H1 (cell line): ENCODE results near the gene OTOS. TPM values are rescaled to one million over a fixed set of nuclear protein-coding genes. Genes with fewer than 3 reads are reported as not detected.

Experiments
- CTCF ChIA-PET: fragments of 300-600 bp; sonication (Branson Sonifier 250); formaldehyde crosslinking; loops from one replicate; lab custom pipeline; 2021; ENCODE audit not compliant: partially characterized antibody; lab: Charles Lee
- POLR2A ChIA-PET: fragments of 300-600 bp; sonication (Branson Sonifier 250); formaldehyde crosslinking; loops from one replicate; lab custom pipeline; 2021; ENCODE audit warnings: inconsistent platforms; ENCODE audit not compliant: partially characterized antibody; lab: Charles Lee
- DNase-seq, 2 experiments: peaks; one replicate each; pipeline versions ENCODE4 v3.0.0 to v3.0.0-alpha.2; 2010 to 2022; ENCODE audit warnings: low spot score in 2 of 2, low read depth in 1 of 2, mixed read lengths in 1 of 2
- FAIRE-seq: peaks from 2 replicates; lab custom pipeline; 2011; peaks lifted over from hg19 to GRCh38; lab: Jason Lieb, UNC
- H2AFZ ChIP-seq: 2 replicates; pipeline ENCODE4 v1.8.1; 2012; ENCODE audit warnings: low read length, inconsistent platforms
- H2AK5ac ChIP-seq: 2 replicates; pipeline ENCODE4 v1.6.1; 2013; ENCODE audit warnings: low read depth, low read length
- H2BK120ac ChIP-seq: replicated peaks from 2 replicates; pipeline ENCODE3; 2013; ENCODE audit warnings: low read depth, low read length, inconsistent platforms
- H2BK12ac ChIP-seq: 2 replicates; pipeline ENCODE4 v1.6.1; 2013; ENCODE audit warnings: low read depth, low read length
- H2BK15ac ChIP-seq: 2 replicates; pipeline ENCODE4 v1.6.1; 2013; ENCODE audit warnings: low read length
- H2BK20ac ChIP-seq: 2 replicates; pipeline ENCODE4 v1.6.1; 2013; ENCODE audit warnings: low read length
- H2BK5ac ChIP-seq: 2 replicates; pipeline ENCODE4 v1.6.1; 2013; ENCODE audit warnings: low read depth, low read length
- H3K14ac ChIP-seq: 2 replicates; pipeline ENCODE4 v1.6.1; 2013; ENCODE audit warnings: inconsistent platforms; ENCODE audit not compliant: insufficient read length
- H3K18ac ChIP-seq: 2 replicates; pipeline ENCODE4 v1.6.1; 2013; ENCODE audit warnings: low read length; ENCODE audit errors: extremely low read depth
- H3K23ac ChIP-seq: 2 replicates; pipeline ENCODE4 v1.6.1; 2013; ENCODE audit warnings: inconsistent platforms; ENCODE audit not compliant: insufficient read length
- H3K23me2 ChIP-seq: 2 replicates; pipeline ENCODE4 v1.6.1; 2013; ENCODE audit warnings: low read depth, low read length
- H3K27ac ChIP-seq: 2 replicates; pipeline ENCODE4 v1.6.1; 2011; ENCODE audit warnings: low read depth, low read length, inconsistent platforms
- H3K27me3 ChIP-seq, 4 experiments: replicated peaks in 1 of 4; 1 replicate in 1 of 4; 2 replicates in 3 of 4; pipeline versions ENCODE4 v1.6.1 to v1.8.1; 2011 to 2013; ENCODE audit warnings: low read length in 3 of 4, mild to moderate bottlenecking in 3 of 4, inconsistent platforms in 2 of 4, mixed read lengths in 2 of 4, moderate library complexity in 1 of 4; ENCODE audit not compliant: control insufficient read depth in 3 of 4, insufficient read depth in 3 of 4; ENCODE audit errors: extremely low read depth in 1 of 4
- H3K36me3 ChIP-seq, 4 experiments: 2 replicates each; pipeline versions ENCODE4 v1.6.1 to v1.8.1; 2011 to 2013; ENCODE audit warnings: mild to moderate bottlenecking in 4 of 4, low read length in 3 of 4, moderate library complexity in 2 of 4, control low read depth in 1 of 4, inconsistent platforms in 1 of 4; ENCODE audit not compliant: insufficient read depth in 4 of 4, control insufficient read depth in 2 of 4
- H3K4ac ChIP-seq: replicated peaks from 2 replicates; pipeline ENCODE3; 2013; ENCODE audit warnings: low read length, low read depth, mixed read lengths, inconsistent platforms; ENCODE audit not compliant: insufficient read length
- H3K4me1 ChIP-seq, 4 experiments: replicated peaks in 1 of 4; 1 replicate in 1 of 4; 2 replicates in 3 of 4; pipeline versions ENCODE4 v1.6.1 to v1.8.1; 2011 to 2013; ENCODE audit warnings: low read length in 3 of 4, inconsistent platforms in 2 of 4, mixed read lengths in 1 of 4; ENCODE audit not compliant: insufficient read depth in 4 of 4, control insufficient read depth in 3 of 4
- H3K4me2 ChIP-seq, 2 experiments: 2 replicates each; pipeline versions ENCODE4 v1.6.1 to v1.8.1; 2011 to 2013; ENCODE audit warnings: low read depth in 2 of 2, low read length in 2 of 2, control low read depth in 1 of 2, inconsistent platforms in 1 of 2, mild to moderate bottlenecking in 1 of 2; ENCODE audit not compliant: insufficient read depth in 1 of 2
- H3K4me3 ChIP-seq, 4 experiments: fragments of 200-600, 300-600 bp in 1 of 4; sonication (generic), shearing (Covaris generic), sonication (Bioruptor Twin) in 1 of 4; 2 replicates each; pipeline versions ENCODE4 v1.5.1 to v1.8.1; 2011 to 2016; ENCODE audit warnings: low read length in 4 of 4, low read depth in 3 of 4, control low read depth in 2 of 4, inconsistent platforms in 2 of 4, mild to moderate bottlenecking in 2 of 4, mixed read lengths in 1 of 4, moderate library complexity in 1 of 4; ENCODE audit not compliant: insufficient read depth in 2 of 4; ENCODE audit errors: extremely low read depth in 1 of 4
- H3K56ac ChIP-seq: replicated peaks from 2 replicates; pipeline ENCODE3; 2013; ENCODE audit warnings: low read depth, mild to moderate bottlenecking, mixed read lengths, low read length, inconsistent platforms; ENCODE audit not compliant: insufficient read length
- H3K79me1 ChIP-seq: 2 replicates; pipeline ENCODE4 v1.6.1; 2013; ENCODE audit warnings: low read depth, low read length, control low read depth
- H3K79me2 ChIP-seq, 2 experiments: 2 replicates each; pipeline versions ENCODE4 v1.6.1 to v1.8.1; 2012 to 2013; ENCODE audit warnings: low read length in 2 of 2, mild to moderate bottlenecking in 2 of 2, inconsistent platforms in 1 of 2; ENCODE audit not compliant: insufficient read depth in 2 of 2, control insufficient read depth in 1 of 2
- H3K9ac ChIP-seq, 4 experiments: replicated peaks in 1 of 4; 1 replicate in 1 of 4; 2 replicates in 3 of 4; pipeline versions ENCODE4 v1.6.1 to v1.8.1; 2011 to 2013; ENCODE audit warnings: low read depth in 3 of 4, low read length in 3 of 4, control low read depth in 2 of 4, mild to moderate bottlenecking in 2 of 4, moderate library complexity in 2 of 4, inconsistent platforms in 1 of 4; ENCODE audit errors: extremely low read depth in 1 of 4
- H3K9me3 ChIP-seq, 2 experiments: 2 replicates each; pipeline versions ENCODE4 v1.6.1 to v1.8.1; 2012 to 2013; ENCODE audit warnings: mild to moderate bottlenecking in 2 of 2, moderate library complexity in 2 of 2, control low read depth in 1 of 2, inconsistent platforms in 1 of 2, low read depth in 1 of 2, low read length in 1 of 2, mixed read lengths in 1 of 2; ENCODE audit not compliant: insufficient read depth in 2 of 2
- H4K20me1 ChIP-seq, 2 experiments: replicated peaks in 1 of 2; 2 replicates each; pipeline versions ENCODE3 to v1.8.1; 2011 to 2013; ENCODE audit warnings: inconsistent platforms in 2 of 2, low read length in 2 of 2, mild to moderate bottlenecking in 1 of 2; ENCODE audit not compliant: insufficient read depth in 2 of 2, control insufficient read depth in 1 of 2
- H4K5ac ChIP-seq: 2 replicates; pipeline ENCODE4 v1.6.1; 2013; ENCODE audit warnings: low read length, low read depth, mixed read lengths, inconsistent platforms; ENCODE audit not compliant: insufficient read length
- H4K8ac ChIP-seq: 2 replicates; pipeline ENCODE4 v1.8.0; 2013; ENCODE audit warnings: mild to moderate bottlenecking, moderate library complexity, low read length, inconsistent platforms; ENCODE audit not compliant: insufficient read depth; ENCODE audit errors: extremely low read depth
- H4K91ac ChIP-seq: replicated peaks from 2 replicates; pipeline ENCODE3; 2013; ENCODE audit warnings: low read length, mixed read lengths, inconsistent platforms; ENCODE audit not compliant: insufficient read length
- WGBS, 2 experiments: shearing (Covaris generic) in 1 of 2; methylation state at CpG; one replicate each; pipeline versions ENCODE4 v1.1.6 to v1.1.7; 2013 to 2015; ENCODE audit warnings: low lambda C conversion rate in 2 of 2, mixed read lengths in 2 of 2, inconsistent platforms in 1 of 2, low coverage in 1 of 2, missing lambda C conversion rate in 1 of 2; ENCODE audit not compliant: insufficient replicate concordance in 2 of 2, insufficient coverage in 1 of 2, insufficient read length in 1 of 2; ENCODE audit errors: extremely low coverage in 1 of 2, missing lambda C conversion rate in 1 of 2; 5-methylcytosine and 5-hydroxymethylcytosine counted together
- polyA plus RNA-seq, 7 experiments: library from polyadenylated mRNA; depleted of rRNA in 3 of 7; stranded (reverse) in 5 of 7; unstranded in 2 of 7; fragments of >200 nt in 5 of 7; fragments of 200-250 nt in 2 of 7; gene quantifications; 1 replicate in 5 of 7; 2 replicates in 1 of 7; 4 replicates in 1 of 7; pipeline versions ENCODE4 v1.2.1 to v1.2.3, GENCODE V29; 2011 to 2013; ENCODE audit warnings: missing spikeins in 2 of 7, mixed read lengths in 2 of 7
- total RNA-seq: library from RNA; stranded (reverse); fragmentation: NEBNext Ultra II Directional; extraction: Animal tissue kit (Norgen Biotek cat#: 25700); gene quantifications from 2 replicates; pipeline ENCODE4 v1.2.1, GENCODE V29; 2021
- TF ChIP-seq, protein P1 (sequence below): fragments of 300-600 bp; sonication (generic); IDR thresholded peaks from 2 replicates; pipeline ENCODE4 v1.7.1; 2012; ENCODE audit warnings: low read length, moderate library complexity, mild to moderate bottlenecking, inconsistent platforms; ENCODE audit not compliant: insufficient replicate concordance

OTOS gene
- total and polyA plus RNA-seq, 2 of the 8 experiments (the other 6 are each of a cell fraction or from before 2014, with no cell fraction given) = 0.17 TPM; not detected in 1

DNA sequence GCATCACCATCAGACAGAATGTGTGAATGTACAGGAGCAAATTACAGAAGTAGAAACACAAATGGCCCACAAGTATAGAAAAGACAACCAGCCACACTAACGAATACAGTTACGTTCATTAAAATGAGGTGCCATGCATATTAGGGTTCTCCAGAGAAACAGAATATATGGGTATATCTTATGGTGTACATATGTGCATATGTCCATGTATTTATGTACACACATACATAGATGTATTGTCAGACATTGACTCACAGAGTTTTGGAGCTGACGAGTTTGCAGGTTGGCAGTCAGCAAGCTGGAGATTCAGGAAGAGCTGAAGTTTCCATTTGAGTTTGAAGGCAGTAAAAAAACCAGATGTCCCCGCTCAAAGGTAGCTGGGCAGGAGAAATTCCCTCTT is 37.3 kb downstream of the OTOS start:
- no peak overlapping the region for H3K56ac ChIP-seq
- no peak overlapping the region for H2AK5ac ChIP-seq
- H3K79me1 ChIP-seq = no peaks in the 10 kb centered on the region
- no peak for FAIRE-seq
- no peaks in the 10 kb centered on the region for H3K9me3 ChIP-seq
- no peak overlapping the region for H3K14ac ChIP-seq
- H4K20me1 ChIP-seq = no peaks in the 10 kb centered on the region
- no peak overlapping the region for H2BK12ac ChIP-seq
- H3K18ac ChIP-seq = no peak overlapping the region
- DNase-seq = no peak
- no peak overlapping the region for H2BK15ac ChIP-seq
- H3K27ac ChIP-seq = no peak overlapping the region
- H3K79me2 ChIP-seq = no peaks in the 10 kb centered on the region
- CTCF ChIA-PET = no interaction called here
- no peaks in the 10 kb centered on the region for H3K23me2 ChIP-seq
- H3K27me3 ChIP-seq = no peaks in the 10 kb centered on the region
- H3K4me2 ChIP-seq = no peak overlapping the region
- no peak overlapping the region for H4K5ac ChIP-seq
- H4K91ac ChIP-seq = no peak overlapping the region
- H3K9ac ChIP-seq = no peak overlapping the region
- no peaks in the 10 kb centered on the region for H3K4me1 ChIP-seq
- H2BK120ac ChIP-seq = no peak overlapping the region
- H2AFZ ChIP-seq = no peak overlapping the region
- 93% methylated on average over 4 of the region's 4 CpGs; no CpG with 5 or more reads in 1 of the 2 experiments for WGBS, 2 experiments
- no peak overlapping the region for H2BK5ac ChIP-seq
- no peak overlapping the region for H3K4ac ChIP-seq
- H4K8ac ChIP-seq = no peak overlapping the region
- H3K23ac ChIP-seq = no peak overlapping the region
- no peak overlapping the region for H3K4me3 ChIP-seq
- H3K36me3 ChIP-seq = no peaks in the 10 kb centered on the region
- POLR2A ChIA-PET = no interaction called here
- H2BK20ac ChIP-seq = no peak overlapping the region
- TF ChIP-seq, protein P1, sequence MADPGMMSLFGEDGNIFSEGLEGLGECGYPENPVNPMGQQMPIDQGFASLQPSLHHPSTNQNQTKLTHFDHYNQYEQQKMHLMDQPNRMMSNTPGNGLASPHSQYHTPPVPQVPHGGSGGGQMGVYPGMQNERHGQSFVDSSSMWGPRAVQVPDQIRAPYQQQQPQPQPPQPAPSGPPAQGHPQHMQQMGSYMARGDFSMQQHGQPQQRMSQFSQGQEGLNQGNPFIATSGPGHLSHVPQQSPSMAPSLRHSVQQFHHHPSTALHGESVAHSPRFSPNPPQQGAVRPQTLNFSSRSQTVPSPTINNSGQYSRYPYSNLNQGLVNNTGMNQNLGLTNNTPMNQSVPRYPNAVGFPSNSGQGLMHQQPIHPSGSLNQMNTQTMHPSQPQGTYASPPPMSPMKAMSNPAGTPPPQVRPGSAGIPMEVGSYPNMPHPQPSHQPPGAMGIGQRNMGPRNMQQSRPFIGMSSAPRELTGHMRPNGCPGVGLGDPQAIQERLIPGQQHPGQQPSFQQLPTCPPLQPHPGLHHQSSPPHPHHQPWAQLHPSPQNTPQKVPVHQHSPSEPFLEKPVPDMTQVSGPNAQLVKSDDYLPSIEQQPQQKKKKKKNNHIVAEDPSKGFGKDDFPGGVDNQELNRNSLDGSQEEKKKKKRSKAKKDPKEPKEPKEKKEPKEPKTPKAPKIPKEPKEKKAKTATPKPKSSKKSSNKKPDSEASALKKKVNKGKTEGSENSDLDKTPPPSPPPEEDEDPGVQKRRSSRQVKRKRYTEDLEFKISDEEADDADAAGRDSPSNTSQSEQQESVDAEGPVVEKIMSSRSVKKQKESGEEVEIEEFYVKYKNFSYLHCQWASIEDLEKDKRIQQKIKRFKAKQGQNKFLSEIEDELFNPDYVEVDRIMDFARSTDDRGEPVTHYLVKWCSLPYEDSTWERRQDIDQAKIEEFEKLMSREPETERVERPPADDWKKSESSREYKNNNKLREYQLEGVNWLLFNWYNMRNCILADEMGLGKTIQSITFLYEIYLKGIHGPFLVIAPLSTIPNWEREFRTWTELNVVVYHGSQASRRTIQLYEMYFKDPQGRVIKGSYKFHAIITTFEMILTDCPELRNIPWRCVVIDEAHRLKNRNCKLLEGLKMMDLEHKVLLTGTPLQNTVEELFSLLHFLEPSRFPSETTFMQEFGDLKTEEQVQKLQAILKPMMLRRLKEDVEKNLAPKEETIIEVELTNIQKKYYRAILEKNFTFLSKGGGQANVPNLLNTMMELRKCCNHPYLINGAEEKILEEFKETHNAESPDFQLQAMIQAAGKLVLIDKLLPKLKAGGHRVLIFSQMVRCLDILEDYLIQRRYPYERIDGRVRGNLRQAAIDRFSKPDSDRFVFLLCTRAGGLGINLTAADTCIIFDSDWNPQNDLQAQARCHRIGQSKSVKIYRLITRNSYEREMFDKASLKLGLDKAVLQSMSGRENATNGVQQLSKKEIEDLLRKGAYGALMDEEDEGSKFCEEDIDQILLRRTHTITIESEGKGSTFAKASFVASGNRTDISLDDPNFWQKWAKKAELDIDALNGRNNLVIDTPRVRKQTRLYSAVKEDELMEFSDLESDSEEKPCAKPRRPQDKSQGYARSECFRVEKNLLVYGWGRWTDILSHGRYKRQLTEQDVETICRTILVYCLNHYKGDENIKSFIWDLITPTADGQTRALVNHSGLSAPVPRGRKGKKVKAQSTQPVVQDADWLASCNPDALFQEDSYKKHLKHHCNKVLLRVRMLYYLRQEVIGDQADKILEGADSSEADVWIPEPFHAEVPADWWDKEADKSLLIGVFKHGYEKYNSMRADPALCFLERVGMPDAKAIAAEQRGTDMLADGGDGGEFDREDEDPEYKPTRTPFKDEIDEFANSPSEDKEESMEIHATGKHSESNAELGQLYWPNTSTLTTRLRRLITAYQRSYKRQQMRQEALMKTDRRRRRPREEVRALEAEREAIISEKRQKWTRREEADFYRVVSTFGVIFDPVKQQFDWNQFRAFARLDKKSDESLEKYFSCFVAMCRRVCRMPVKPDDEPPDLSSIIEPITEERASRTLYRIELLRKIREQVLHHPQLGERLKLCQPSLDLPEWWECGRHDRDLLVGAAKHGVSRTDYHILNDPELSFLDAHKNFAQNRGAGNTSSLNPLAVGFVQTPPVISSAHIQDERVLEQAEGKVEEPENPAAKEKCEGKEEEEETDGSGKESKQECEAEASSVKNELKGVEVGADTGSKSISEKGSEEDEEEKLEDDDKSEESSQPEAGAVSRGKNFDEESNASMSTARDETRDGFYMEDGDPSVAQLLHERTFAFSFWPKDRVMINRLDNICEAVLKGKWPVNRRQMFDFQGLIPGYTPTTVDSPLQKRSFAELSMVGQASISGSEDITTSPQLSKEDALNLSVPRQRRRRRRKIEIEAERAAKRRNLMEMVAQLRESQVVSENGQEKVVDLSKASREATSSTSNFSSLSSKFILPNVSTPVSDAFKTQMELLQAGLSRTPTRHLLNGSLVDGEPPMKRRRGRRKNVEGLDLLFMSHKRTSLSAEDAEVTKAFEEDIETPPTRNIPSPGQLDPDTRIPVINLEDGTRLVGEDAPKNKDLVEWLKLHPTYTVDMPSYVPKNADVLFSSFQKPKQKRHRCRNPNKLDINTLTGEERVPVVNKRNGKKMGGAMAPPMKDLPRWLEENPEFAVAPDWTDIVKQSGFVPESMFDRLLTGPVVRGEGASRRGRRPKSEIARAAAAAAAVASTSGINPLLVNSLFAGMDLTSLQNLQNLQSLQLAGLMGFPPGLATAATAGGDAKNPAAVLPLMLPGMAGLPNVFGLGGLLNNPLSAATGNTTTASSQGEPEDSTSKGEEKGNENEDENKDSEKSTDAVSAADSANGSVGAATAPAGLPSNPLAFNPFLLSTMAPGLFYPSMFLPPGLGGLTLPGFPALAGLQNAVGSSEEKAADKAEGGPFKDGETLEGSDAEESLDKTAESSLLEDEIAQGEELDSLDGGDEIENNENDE = no peak
